ENCODE measurements around the gene TMEM220.
"Not testable (repeated sequence)": the region's sequence is repeated elsewhere in the genome, so short reads cannot be mapped to it uniquely, and the experiment has no call there.

TMEM220 gene

DNA sequence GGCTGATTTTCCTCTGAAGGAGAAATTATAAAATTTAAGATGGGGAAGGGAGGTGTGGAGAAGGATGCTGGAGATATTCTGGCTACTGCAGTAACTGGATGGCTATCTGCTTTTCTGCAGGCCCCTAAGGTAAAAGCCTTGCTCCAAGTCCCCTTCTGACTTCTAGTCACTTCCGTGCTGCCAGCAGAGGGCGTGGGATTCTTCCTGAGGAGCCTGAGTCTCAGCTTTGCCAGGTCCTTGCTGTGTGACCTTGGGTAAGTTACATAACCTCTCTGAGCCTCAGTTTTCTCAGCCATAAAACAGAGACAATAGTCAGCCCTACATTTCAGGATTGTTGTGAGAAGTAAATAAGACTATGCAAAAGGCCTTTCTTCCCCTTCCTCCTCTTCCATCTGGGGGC, 24.3 kb upstream of the TMEM220 start:
- no peak for DNase-seq

DNA sequence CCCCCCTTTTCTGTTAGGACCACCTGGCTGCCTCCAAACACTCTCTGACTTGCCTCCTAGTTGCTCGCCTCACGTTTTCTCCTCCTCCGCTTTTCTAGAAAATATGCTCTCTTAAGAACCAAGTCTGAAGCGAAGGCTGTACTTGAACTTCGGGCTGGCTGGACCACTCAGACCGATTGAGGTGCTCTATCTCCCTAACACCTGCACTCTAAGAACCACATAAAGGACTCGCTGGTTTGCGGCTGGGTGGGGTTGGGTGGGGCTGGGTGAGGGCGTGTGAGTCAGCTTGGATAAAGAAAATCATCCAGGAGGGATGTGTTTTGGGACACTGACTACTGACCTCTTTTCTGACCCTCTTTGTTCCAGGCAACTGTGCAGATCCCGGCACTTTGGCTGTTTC, 22.9 kb upstream of the TMEM220 start:
- DNase-seq, result no peak

DNA sequence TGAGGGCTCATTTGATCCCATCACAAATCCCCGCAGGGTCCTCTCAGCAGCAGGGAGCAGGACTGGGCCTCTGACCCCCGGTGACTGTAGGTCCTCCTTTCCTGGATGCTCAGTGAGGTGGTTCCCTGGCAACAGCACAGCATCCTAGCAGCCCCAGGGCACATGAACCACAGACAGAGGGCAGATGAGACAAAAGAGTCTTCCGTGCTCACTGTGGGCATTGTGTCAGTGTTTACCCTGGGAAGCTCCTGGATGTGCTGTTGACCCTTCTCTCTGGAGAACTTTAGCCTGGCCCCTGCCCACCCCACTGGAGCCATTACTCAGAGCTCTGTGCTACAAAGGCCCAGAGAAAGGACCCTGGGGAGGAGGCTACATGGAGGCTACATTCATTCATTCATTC, 21.7 kb upstream of the TMEM220 start:
- no peak for DNase-seq

DNA sequence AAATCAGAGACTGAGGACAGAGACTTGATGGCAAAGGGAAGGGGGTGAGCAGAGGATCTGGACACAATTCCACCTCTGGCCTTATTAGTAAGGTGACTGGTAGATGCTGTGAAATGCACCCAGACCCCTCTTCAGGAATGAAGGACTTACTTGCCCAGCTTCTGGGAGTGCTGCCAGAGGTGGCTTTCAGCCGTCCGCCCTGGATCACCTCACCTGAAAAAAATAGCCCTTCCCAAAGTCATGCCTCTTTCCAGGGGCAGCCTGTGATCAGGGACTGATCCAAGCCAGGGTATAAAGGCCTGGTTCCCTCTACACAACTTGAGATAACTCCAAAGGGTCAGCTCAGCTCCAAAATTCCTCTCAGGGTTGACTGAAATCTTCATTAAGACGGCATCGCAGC, 20.4 kb upstream of the TMEM220 start:
- no peak for DNase-seq

DNA sequence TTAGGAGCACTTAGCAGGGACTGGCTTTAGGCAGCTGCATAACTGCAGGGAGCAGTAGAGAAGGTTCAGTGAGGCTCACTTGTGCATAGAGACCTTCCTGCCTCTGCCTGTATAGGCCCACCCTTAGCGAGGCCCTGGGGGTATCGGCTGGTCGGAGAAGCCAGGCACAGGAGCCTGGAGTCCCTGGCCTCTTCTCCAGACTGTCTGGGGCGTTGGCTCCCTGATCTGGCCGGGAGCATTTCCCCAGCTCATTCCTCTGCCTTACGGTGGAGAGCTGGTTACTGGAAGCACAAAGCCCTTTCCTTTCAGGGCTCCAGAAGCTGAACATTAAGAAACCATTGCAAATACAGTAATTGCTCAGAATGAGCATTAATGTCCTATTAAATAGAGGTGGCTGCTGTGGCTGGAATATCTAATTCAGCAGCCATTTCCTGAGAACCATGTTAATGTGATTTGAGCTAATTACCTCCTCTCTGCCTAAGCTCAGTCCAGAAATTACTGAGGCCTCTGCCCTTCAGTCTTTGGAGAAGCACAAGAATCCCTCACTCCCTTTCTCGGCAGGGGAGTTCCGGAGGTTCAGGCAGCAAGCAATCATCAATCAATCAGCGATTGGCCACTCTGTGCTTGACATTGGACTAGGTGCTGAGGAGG, 18.8 kb upstream of the TMEM220 start:
- no peak for DNase-seq

DNA sequence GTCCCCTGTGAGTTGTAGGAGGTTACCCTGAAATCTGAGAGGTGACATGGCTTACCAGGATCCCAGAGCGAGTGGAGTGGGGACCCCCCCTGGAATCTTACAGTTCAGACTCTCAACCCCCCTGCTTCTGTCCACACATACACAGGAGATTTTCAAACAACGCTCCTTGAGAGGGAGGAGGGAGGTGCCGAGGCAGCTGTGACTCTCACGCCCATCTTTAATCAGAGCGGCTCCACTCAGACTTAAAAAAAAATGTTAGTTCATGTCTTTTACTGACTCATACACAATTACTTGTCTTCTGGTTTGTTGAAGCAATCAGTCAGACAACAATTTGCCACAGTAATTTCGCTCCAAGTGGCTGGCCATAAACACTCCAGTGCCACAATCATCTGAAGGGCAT, 15.4 kb upstream of the TMEM220 start:
- no peak for DNase-seq

DNA sequence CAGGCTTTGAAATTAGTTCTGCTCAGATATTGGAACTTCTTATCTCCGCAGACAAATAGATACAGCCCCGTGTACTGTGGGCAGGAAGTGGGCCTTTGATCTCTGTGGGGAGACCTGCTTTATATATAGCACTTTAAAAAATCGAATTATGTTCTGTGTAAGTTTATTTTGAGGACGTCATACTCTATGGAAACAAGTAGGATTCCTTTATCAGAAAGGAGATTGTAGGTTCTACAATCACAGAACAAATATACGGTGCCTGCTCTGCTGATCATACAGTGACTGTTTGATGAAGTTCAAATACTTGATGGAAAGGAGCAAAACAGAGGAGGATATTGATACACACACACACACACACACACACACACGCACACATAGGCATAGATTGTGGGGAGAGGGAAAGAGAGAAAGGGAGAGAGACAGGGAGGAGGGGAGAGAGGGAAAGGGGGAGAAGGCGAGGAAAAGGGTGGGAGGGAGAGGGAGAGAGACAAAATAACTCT, 14.7 kb upstream of the TMEM220 start:
- no peak for DNase-seq

DNA sequence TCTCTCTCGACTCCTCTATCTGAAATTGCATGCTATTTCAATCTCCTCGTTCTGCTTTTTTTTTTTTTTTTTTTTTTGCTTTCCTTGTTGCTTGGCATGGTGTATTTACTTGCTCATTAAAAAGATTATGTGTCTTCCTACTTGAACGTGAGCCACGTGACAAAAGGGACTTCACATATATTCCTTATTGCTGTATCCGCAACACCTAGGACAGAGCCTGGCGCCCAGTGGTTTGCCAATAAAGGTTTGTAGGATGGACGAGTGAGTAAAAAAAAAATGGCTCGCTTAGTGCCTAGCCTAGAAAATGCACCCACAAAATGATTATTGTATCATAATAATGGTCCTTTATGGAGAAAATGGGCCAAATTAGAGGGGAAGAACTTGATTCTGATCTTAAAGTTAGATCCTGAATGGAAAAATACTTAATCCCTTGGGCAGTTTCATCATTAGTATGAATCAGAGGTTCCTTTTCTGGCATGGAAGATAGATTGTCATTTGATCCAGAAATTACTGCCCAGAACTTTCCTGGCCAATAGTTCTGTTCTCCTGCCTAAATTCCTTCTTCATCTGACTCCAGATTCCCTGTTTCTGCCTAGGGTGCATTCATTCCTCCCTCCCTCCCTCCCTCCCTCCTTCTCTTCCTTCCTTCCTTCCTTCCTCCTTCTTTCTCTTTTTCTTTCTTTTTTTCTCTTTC, 13.6 kb upstream of the TMEM220 start:
- no peak for DNase-seq

DNA sequence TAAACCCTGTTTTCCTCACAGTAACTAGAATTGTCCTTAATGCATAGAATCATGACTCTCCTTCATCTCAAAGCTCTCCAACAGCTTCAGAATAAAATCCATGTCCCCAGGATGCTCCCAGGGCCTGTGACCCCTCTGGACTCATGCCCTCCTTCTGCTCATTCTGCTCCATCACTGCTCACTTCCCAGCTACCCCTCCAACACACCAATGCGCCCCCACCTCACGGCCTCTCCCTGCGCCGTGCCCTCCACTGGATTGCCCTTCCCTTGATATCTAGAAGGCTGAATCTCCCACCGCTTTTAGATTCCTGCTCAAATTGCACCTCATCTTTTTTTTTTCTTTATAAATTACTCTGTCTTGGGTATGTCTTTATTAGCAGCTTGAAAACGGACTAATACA, 12.6 kb upstream of the TMEM220 start:
- no peak for DNase-seq

DNA sequence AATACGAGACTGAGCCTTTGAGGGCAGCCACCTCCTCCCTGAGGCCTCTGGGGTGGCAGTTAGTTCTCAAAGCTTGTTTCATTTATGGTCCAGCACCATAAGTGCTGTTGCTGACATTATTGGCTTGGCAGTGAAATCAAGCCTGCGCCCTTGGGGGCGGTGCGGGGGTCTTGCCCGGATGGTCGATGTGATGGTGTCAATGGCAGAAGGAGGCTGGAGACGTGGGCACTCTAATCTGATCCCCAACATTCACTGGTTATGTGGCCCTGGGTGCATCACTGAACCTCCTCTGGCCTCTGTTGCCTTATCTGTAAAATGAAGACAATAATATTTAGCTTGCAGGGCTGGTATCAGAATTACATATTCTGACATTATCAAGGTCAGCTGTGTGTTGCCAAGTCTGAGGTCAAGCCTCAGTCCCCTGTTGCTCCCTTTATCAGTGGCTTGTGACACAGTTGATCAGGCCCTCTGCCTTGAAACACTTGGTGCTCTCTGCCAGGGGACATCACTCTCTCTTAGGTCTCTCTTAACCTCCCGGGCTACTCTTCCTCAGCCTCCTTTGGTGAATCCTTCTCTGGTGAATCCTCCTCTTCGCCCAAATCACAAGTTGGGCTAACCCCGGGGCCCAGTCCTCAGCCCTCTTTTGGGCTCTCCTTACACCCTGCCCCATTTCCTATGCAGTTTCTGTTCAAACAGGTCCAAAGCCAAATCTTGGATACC, 11.8 kb upstream of the TMEM220 start:
- no peak for DNase-seq

DNA sequence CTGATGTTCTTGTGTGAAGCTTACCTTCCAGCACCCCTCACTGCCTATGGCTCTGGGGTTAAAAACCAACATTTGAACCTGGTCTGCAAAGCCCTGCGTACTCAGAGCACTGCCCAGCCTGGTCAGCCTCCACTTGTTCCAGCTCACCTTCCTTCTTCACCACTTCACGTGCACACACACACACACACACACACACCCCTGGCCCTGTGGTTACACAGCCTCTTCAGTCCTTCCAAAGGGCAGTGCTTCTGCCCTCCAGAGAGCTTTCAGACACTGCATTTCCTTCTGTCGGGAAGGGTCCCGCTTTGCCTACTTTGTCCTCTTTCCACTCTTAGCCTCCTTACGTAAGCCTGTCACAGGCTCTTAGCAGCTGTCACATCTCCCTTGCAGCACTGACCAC, 9.6 kb upstream of the TMEM220 start:
- no peak for DNase-seq

DNA sequence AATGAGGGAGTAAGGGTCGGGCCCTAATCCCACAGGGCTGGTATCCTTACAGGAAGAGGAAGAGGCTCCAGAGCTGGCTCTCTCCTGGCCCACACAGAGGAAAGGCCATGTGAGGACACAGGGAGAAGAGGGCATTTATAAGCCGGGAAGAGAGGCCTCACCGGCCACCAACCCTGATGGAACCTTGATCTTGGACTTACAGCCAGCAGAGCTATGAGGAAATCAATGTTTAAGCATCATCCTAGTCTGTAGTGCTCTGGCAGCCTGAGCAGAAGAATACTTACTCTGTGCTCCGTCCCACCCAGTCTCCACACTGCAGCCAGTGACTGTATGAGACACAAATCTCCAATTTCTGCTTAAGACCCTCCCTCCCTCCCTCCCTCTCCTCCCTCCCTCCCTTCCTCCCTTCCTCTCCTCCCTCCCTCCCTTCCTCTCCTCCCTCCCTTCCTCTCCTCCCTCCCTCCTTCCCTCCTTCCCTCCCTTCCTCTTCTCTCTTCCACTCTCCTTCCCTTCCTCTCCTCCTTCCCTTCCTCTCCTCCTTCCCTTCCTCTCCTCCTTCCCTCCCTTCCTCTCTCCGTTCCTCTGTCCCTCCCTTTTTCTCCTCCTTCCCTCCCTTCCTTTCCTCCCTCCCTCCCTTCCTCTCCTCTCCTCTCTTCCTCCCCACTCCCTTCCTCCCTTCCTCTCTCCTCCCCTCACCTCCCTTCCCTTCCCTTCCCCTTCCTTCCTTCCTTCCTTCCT, 8.9 kb upstream of the TMEM220 start:
- DNase-seq, result no peak

DNA sequence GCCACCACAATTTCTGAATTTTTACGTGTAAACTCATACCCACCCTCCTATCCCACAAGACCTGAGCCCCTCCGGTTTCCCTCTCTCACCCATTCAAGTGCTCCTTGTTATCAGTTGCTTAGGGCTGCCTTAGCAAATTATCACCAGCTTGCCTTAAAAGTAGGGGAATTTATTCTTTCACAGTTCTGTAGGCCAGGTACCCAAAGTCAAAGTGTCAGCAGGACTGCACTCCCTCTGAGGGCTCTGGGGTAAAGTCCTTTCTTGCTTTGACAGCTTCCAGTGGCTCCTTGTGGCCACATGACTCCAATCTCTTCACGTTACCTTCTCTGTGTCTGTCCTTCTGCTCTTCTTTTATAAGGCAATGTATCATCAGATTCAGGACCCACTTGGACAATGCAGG, 7.9 kb upstream of the TMEM220 start:
- no peak for DNase-seq

DNA sequence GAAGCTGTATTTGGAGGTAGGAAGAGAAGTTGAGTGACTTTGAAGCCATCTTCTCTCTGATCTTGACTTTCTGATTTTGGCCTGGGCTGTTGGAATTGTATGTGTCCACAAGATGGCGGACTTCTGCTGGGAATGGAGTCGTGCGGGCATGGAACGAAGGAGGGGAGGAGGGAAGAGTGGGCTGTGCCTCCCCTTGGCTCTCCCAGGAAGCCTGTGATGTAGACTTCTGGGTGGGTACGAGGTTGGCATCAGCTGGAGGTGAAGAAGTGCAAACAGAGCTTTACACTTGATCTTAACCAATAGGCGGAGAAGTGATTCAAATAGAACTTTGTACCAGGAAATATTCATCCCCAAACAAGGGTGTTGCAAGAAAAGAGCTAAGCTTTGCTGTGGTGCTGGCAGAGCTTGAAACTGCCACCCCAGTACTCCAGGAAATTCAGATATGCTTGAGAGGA, 7.4 kb upstream of the TMEM220 start:
- no peak for DNase-seq

DNA sequence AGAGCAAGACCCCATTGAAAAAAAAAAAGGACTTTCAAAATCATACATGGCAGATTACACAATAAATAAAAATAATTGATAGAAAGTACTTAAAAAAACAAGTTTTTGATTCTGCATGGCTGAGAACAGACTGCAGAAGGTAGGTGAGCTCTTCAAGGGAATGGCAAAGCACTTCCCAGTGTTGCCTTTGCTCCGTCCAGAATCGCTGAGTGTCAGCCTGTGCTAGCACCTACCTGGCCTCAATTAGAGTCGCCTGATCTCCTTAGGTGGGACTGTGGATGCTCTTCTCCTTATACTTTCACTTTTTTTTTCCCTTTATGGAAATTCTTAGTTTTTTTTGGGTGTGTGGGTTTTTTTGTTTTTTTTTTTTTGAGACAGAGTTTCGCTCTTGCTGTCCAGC, 6.0 kb upstream of the TMEM220 start:
- no peak for DNase-seq

DNA sequence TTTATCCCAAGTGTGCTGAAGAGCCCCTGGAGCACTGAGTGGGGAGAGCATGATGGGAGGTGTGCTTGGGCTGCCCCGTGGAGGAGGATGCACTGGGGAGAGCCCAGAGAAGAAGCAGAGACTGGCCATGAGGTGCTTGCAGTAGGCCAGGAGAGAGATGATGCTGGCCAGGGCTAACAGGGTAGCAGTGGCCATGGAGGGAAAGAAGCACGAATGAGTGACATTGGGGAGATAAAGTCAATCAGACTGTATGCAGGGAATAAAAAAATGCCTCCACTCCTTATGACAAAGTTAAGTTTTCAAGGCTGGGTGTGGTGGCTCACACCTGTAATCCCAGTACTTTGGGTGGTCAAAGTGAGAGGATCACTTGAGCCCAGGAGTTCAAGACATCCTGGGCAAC, 5.4 kb upstream of the TMEM220 start:
- no peak for DNase-seq

DNA sequence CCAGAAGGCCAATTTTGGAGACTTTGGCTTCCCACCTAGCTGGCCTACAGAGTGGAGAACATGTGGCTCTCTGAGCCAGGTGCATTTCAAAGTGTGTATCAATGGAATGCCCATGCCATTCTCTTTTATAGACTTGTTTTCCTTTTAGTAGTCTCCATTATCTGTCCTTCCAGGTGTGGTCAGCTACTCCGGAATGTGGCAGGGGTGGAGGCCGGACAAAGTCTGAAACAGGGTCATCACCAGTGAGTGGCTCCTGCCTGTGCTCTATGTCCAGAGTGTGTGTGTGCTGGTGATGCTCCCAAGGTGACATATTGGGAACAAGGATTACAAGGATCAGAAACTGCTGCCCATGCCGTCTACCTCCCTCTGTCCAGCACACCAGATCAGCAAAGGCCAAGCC, 3.8 kb upstream of the TMEM220 start:
- DNase-seq, result no peak

DNA sequence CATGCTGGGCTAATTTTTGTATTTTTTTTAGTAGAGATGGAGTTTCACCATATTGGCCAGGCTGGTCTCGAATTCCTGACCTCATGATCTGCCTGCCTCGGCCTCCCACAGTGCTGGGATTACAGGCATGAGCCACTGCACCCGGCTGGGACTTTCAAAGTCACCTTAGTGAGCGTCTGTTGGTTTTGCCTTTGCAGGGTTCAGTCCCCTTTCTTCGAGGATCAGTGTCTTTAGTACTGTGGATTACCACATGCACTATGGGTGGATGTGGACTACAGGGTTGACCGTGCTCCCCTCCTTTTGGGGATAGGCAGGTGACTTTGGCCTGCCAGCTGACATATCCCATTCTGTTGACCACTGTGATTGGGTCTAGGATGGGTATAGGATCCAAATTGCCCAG, 2.3 kb upstream of the TMEM220 start:
- DNase-seq, result not testable (repeated sequence)

DNA sequence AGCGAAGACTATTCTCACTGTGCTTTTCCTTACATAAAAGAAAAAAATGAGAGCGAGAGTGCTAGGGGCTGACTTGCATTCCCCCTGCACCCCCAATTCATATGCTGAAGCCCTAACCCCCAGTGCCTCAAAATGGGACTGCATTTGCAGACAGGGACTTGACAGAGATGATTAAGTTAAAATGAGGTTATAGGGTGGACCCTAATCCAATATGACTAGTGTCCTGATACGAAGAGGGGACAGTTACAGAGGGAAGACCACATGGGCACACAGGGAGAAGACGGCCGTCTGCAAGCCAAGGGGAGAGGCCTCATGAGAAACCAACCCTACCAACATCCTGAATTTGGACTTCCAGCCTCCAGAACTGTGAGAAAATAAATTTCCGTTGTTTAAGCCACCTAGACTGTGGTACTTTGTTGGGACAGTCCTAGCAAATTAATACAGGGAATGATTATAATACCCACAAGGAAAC, 1.6 kb upstream of the TMEM220 start:
- no peak for DNase-seq

DNA sequence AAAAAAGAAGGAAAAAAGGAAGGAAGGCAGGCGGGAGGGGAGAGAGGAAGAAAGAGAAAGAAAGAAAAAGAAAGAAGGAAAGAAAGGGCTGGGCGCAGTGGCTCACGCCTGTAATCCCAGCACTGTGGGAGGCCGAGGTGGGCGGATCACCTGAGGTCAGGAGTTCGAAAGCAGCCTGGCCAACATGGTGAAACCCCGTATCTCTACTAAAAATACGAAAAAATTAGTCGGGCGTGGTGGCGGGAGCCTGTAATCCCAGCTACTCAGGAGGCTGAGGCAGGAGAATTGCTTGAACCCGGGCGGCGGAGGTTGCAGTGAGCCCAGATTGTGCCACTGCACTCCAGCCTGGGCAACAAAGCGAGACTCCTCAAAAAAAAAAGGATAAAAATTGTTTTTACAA, 424 bp upstream of the TMEM220 start:
- DNase-seq, result not testable (repeated sequence)

DNA sequence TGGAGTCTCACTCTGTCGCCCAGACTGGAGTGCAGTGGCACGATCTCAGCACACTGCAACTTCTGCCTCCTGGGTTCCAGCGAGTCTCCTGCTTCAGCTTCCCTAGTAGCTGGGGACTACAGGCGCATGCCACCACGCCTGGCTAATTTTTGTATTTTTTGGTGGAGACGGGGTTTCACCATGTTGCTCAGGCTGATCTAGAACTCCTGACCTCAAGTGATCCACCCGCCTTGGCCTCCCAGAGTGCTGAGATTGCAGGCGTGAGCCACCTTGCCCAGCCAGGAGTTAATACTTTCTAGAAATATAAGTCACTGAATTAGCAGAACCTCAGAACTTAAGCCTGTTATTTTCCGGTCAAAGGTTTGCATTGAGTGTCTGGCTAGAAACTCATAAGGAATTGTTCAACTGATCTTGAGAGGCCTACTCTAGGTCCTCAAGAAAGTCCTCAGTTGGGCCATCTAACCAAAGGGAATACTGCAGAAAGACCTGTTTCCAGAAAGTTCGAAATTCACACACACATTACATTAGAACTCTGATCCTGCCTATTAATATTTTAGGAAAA, 1.4 kb downstream of the TMEM220 start:
- no peak for DNase-seq

DNA sequence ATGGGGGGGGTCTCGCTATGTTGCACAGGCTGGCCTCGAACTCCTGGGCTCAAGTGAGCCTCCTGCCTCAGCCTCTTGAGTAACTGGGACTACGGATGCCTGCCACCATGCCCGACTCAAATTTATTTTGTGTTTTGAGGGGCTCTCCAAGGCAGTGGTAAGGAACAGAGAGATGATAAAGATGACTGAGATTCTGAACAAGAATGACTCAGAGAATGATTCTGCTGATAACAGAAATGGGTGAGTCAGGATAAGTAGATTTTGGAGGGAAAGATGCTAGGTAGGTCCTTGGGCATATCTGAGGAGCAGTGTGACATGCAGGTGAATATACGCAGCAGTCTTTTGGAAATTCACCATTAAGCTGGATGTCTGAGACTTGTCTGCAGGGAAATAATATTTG, 2.6 kb downstream of the TMEM220 start:
- DNase-seq, result no peak

DNA sequence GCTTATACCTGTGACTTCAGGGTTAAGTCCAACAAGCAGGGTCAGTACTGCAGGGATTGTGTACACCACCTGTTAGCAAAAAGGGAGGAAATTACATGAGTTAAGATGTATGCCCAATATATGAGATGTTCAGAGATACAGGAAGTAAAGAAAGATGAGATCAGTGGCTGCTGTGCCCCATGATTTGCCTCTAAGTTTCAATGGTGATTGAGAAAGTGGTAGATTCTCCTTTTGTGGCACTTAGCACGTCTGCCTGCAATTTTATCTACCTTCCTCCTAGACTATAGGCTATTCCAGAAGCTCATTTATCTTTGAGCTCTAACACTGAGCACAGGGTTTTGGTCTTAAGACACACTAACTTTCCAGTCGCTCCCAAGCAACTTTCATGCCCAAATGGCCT, 3.6 kb downstream of the TMEM220 start:
- no peak for DNase-seq

Measured in SIG-M5 (cell line).